Panc1 (cell line): ENCODE results near the gene OTUB1.

Source experiments
- CTCF ChIP-seq: fragments of 450-650 bp; IDR thresholded peaks from 2 replicates; pipeline ENCODE4 v1.5.1; 2017; ENCODE audit warnings: mild to moderate bottlenecking
- POLR2AphosphoS5 ChIP-seq: IDR thresholded peaks from 2 replicates; pipeline ENCODE4 v1.6.1; 2012; ENCODE audit warnings: mild to moderate bottlenecking, low read depth, low read length, moderate library complexity
- REST ChIP-seq, 2 experiments: IDR thresholded peaks; 2 replicates each; pipeline ENCODE4 v1.6.1; 2011 to 2012; ENCODE audit warnings: low read depth in 2 of 2, control low read depth in 1 of 2, low read length in 1 of 2, mild to moderate bottlenecking in 1 of 2, moderate library complexity in 1 of 2; ENCODE audit not compliant: insufficient read depth in 1 of 2
- TCF7L2 ChIP-seq: IDR thresholded peaks from 2 replicates; pipeline ENCODE4 v1.6.1; 2011; ENCODE audit warnings: mild to moderate bottlenecking, low read depth, low read length, inconsistent platforms

DNA sequence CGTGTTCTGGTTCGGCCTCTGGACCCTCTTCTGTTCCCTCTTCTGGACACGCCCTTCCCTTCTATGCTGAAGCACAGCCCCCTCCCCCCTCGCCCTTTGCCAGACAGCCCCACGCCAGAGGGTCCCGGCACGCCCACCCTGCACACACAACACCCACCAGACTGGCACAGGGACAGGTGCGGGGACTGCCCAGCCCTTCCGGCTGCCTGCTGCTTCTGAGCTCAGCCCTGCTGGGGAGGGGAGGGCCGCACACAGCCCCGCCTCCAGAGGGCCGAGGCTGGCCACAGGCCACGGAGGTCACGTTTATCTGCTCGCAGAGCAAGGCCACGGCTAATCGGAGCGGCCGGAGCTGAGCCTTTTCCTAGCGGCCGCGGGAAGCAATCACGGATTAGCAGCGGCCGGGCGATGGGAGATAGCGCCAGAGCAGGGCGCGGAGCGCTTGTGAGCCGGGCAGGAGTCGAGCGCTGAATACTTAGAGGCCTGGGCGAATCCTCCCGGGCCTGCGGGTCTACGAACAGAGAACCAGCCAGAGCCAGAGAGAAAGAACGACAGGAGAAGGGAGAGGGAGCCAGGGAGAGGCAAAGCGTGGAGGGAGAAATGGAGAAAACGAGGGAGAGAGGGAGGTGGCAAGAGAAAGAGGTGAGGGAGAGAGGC is 21.5 kb downstream of the OTUB1 start:
- no peak for TF ChIP-seq CTCF
- TF ChIP-seq POLR2AphosphoS5, result peak; percentile 4; the same call in 1 of the 2 replicates
- TF ChIP-seq TCF7L2, result no peak
- no peak for TF ChIP-seq REST (IDR thresholded peaks at IDR 0.05; ENCODE audit: insufficient read depth in 1 of 2, low read depth in 2 of 2, low read length in 1 of 2)
